ENCODE data around the gene AIG1.

GRCh38 chr6:143136647-143137046, 76.0 kb downstream of the AIG1 start:
- TF ChIP-seq CTCF (IDR thresholded peaks at IDR 0.05) (no peak), POLR2A (IDR thresholded peaks at IDR 0.05) (no peak)

Measured in adrenal gland (tissue), 5 donors.